ENCODE data around the gene GPR83. TPM values are rescaled to one million over a fixed set of nuclear protein-coding genes. Genes with fewer than 3 reads are reported as not detected.
A peak's percentile ranks its signal among the peaks of the same experiment; 100 is the strongest.

The GPR83 gene
- polyA plus RNA-seq: under 1 TPM; 0.01 to 0.06 TPM

- Histone ChIP-seq H3K27ac (ENCODE audit: low read depth in 2 of 2, low read length in 1 of 2) (no peak within 1 kb of the TSS), H3K27me3 (ENCODE audit: control insufficient read depth in 1 of 2, insufficient read depth in 2 of 2, low read length in 2 of 2) (peaks cover 0 to 7% of the 10 kb centered on the region in 2 donors), H3K36me3 (ENCODE audit: control insufficient read depth in 2 of 2, insufficient read depth in 2 of 2, low read length in 1 of 2) (no peaks in the 10 kb centered on the region), H3K4me3 (ENCODE audit: low read depth in 1 of 2, low read length in 2 of 2) (peak within 1 kb of the TSS; percentile 3 to 29), H3K4me1 (ENCODE audit: control insufficient read depth in 2 of 2, insufficient read depth in 2 of 2, low read length in 1 of 2) (peaks cover 6 to 9% of the 10 kb centered on the region in 2 donors), H3K9me3 (ENCODE audit: control insufficient read depth in 2 of 2, insufficient read depth in 1 of 2, low read depth in 1 of 2, low read length in 1 of 2) (peaks cover 0 to 2% of the 10 kb centered on the region in 2 donors)
- 4% methylated on average over 66 to 73 of the region's 73 CpGs for WGBS, 2 donors
These were observed at the start of gene GPR83 for GRCh38 chr11:94400839-94401772. TSS of gene GPR83 (minus strand) at chr11:94401419. CDS start at chr11:94401247, 172 bp downstream.

- Histone ChIP-seq H3K4me1 (ENCODE audit: control insufficient read depth in 2 of 2, insufficient read depth in 2 of 2, low read length in 1 of 2) (no peaks in the 10 kb centered on the region), H3K36me3 (ENCODE audit: control insufficient read depth in 2 of 2, insufficient read depth in 2 of 2, low read length in 1 of 2) (peaks cover 0 to 3% of the 10 kb centered on the region in 2 donors), H3K27me3 (ENCODE audit: control insufficient read depth in 1 of 2, insufficient read depth in 2 of 2, low read length in 2 of 2) (no peaks in the 10 kb centered on the region), H3K9me3 (ENCODE audit: control insufficient read depth in 2 of 2, insufficient read depth in 1 of 2, low read depth in 1 of 2, low read length in 1 of 2) (no peaks in the 10 kb centered on the region), H3K27ac (ENCODE audit: low read depth in 2 of 2, low read length in 1 of 2) (no peak overlapping the region), H3K4me3 (ENCODE audit: low read depth in 1 of 2, low read length in 2 of 2) (no peak overlapping the region)
- WGBS, 2 donors: 60 to 63% methylated on average over 3 of the region's 3 CpGs
These were observed 48.8 kb upstream of the GPR83 start for GRCh38 chr11:94450048-94450447.

DNA sequence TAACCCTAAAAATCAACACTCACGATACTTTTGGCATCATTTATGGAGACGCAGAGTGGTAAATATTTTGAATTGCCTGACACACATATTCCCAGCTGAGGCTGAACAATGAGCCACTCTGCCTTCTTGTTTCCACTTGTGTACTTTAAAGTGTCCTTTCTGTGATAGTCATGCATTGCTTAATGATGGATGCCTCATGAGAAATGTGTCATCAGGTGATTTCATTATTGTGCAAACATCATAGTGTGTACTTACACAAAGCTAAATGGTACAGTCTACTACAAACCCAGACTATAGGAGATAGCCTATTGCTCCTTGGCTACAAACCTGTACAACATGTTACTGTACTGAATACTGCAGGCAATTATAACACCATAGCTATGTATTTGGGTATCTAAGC is 48.2 kb upstream of the GPR83 start:
- peaks cover 0 to 5% of the 10 kb centered on the region in 2 donors for H3K36me3 ChIP-seq (ENCODE audit: control insufficient read depth in 2 of 2, insufficient read depth in 2 of 2, low read length in 1 of 2)
- no peaks in the 10 kb centered on the region for H3K9me3 ChIP-seq (ENCODE audit: control insufficient read depth in 2 of 2, insufficient read depth in 1 of 2, low read depth in 1 of 2, low read length in 1 of 2)
- H3K27me3 ChIP-seq (ENCODE audit: control insufficient read depth in 1 of 2, insufficient read depth in 2 of 2, low read length in 2 of 2): no peaks in the 10 kb centered on the region
- no peaks in the 10 kb centered on the region for H3K4me1 ChIP-seq (ENCODE audit: control insufficient read depth in 2 of 2, insufficient read depth in 2 of 2, low read length in 1 of 2)
- H3K27ac ChIP-seq (ENCODE audit: low read depth in 2 of 2, low read length in 1 of 2): no peak overlapping the region
- 42 to 51% methylated on average over 2 of the region's 2 CpGs for whole genome bisulfite sequencing, 2 donors
- H3K4me3 ChIP-seq (ENCODE audit: low read depth in 1 of 2, low read length in 2 of 2): no peak overlapping the region

GRCh38 chr11:94449029-94449428 is 47.8 kb upstream of the GPR83 start:
- Histone ChIP-seq H3K4me3 (ENCODE audit: low read depth in 1 of 2, low read length in 2 of 2) (no peak overlapping the region), H3K36me3 (ENCODE audit: control insufficient read depth in 2 of 2, insufficient read depth in 2 of 2, low read length in 1 of 2) (peaks cover 0 to 5% of the 10 kb centered on the region in 2 donors), H3K27ac (ENCODE audit: low read depth in 2 of 2, low read length in 1 of 2) (no peak overlapping the region), H3K4me1 (ENCODE audit: control insufficient read depth in 2 of 2, insufficient read depth in 2 of 2, low read length in 1 of 2) (no peaks in the 10 kb centered on the region), H3K27me3 (ENCODE audit: control insufficient read depth in 1 of 2, insufficient read depth in 2 of 2, low read length in 2 of 2) (no peaks in the 10 kb centered on the region), H3K9me3 (ENCODE audit: control insufficient read depth in 2 of 2, insufficient read depth in 1 of 2, low read depth in 1 of 2, low read length in 1 of 2) (no peaks in the 10 kb centered on the region)
- WGBS, 2 donors: 62 to 64% methylated on average over 1 of the region's 1 CpG

DNA sequence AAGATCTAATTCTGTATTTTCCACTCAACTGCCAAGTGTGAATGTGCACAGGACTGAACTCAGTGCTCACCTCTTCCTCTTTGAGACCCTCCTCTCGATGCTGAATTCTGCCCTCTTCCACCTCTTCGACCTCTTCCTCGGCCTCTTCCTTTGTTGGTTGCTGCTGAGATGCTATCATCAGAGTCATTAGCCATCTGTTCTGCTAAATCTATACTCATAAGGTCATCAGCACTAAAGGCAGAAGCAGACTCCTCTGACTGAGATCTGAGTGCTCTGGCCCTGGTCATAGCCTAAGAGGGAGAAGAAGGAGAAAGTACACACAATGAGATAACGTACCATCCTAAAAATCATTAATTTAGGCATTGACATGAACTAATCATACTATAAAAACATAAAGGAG is 45.9 kb upstream of the GPR83 start:
- 88 to 93% methylated on average over 4 of the region's 4 CpGs for WGBS, 2 donors
- Histone ChIP-seq H3K4me3 (ENCODE audit: low read depth in 1 of 2, low read length in 2 of 2) (no peak overlapping the region), H3K27ac (ENCODE audit: low read depth in 2 of 2, low read length in 1 of 2) (no peak overlapping the region), H3K9me3 (ENCODE audit: control insufficient read depth in 2 of 2, insufficient read depth in 1 of 2, low read depth in 1 of 2, low read length in 1 of 2) (no peaks in the 10 kb centered on the region), H3K27me3 (ENCODE audit: control insufficient read depth in 1 of 2, insufficient read depth in 2 of 2, low read length in 2 of 2) (no peaks in the 10 kb centered on the region), H3K4me1 (ENCODE audit: control insufficient read depth in 2 of 2, insufficient read depth in 2 of 2, low read length in 1 of 2) (no peaks in the 10 kb centered on the region), H3K36me3 (ENCODE audit: control insufficient read depth in 2 of 2, insufficient read depth in 2 of 2, low read length in 1 of 2) (peaks cover 0 to 5% of the 10 kb centered on the region in 2 donors)

DNA sequence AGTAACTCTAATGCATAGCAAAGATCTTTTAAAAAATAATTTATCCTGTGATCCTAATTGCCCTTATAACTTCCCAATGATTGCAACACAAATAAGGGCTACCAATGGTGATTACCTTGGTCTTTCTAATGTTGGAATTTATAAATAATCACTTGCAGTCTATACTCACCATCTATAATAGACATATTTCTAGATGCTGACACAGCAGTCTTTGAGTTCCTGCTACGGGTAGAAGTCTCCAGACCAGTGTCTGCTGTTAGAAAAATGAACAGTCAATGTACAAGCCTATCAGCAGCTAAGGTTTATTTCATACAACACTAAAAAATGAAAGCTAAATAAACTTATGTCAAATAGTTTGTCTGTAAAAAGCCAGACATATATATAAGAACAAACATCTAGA is 44.4 kb upstream of the GPR83 start:
- H3K36me3 ChIP-seq (ENCODE audit: control insufficient read depth in 2 of 2, insufficient read depth in 2 of 2, low read length in 1 of 2): peaks cover 0 to 5% of the 10 kb centered on the region in 2 donors
- WGBS, 2 donors: 84 to 93% methylated on average over 1 of the region's 1 CpG

GRCh38 chr11:94433049-94433448 is 31.8 kb upstream of the GPR83 start:
- Histone ChIP-seq H3K27ac (ENCODE audit: low read depth in 2 of 2, low read length in 1 of 2) (no peak overlapping the region), H3K36me3 (ENCODE audit: control insufficient read depth in 2 of 2, insufficient read depth in 2 of 2, low read length in 1 of 2) (peaks cover 4 to 8% of the 10 kb centered on the region in 2 donors), H3K4me3 (ENCODE audit: low read depth in 1 of 2, low read length in 2 of 2) (no peak overlapping the region), H3K27me3 (ENCODE audit: control insufficient read depth in 1 of 2, insufficient read depth in 2 of 2, low read length in 2 of 2) (no peaks in the 10 kb centered on the region), H3K9me3 (ENCODE audit: control insufficient read depth in 2 of 2, insufficient read depth in 1 of 2, low read depth in 1 of 2, low read length in 1 of 2) (no peaks in the 10 kb centered on the region), H3K4me1 (ENCODE audit: control insufficient read depth in 2 of 2, insufficient read depth in 2 of 2, low read length in 1 of 2) (no peaks in the 10 kb centered on the region)
- WGBS, 2 donors: 40 to 49% methylated on average over 1 of the region's 1 CpG

More for the DNA sequence above, 44.4 kb upstream of the GPR83 start:
- Histone ChIP-seq H3K4me3 (ENCODE audit: low read depth in 1 of 2, low read length in 2 of 2) (no peak overlapping the region), H3K27me3 (ENCODE audit: control insufficient read depth in 1 of 2, insufficient read depth in 2 of 2, low read length in 2 of 2) (no peaks in the 10 kb centered on the region), H3K27ac (ENCODE audit: low read depth in 2 of 2, low read length in 1 of 2) (no peak overlapping the region), H3K4me1 (ENCODE audit: control insufficient read depth in 2 of 2, insufficient read depth in 2 of 2, low read length in 1 of 2) (no peaks in the 10 kb centered on the region), H3K9me3 (ENCODE audit: control insufficient read depth in 2 of 2, insufficient read depth in 1 of 2, low read depth in 1 of 2, low read length in 1 of 2) (no peaks in the 10 kb centered on the region)

- Histone ChIP-seq H3K36me3 (ENCODE audit: control insufficient read depth in 2 of 2, insufficient read depth in 2 of 2, low read length in 1 of 2) (peaks cover 4 to 6% of the 10 kb centered on the region in 2 donors), H3K27me3 (ENCODE audit: control insufficient read depth in 1 of 2, insufficient read depth in 2 of 2, low read length in 2 of 2) (no peaks in the 10 kb centered on the region), H3K4me3 (ENCODE audit: low read depth in 1 of 2, low read length in 2 of 2) (no peak overlapping the region), H3K4me1 (ENCODE audit: control insufficient read depth in 2 of 2, insufficient read depth in 2 of 2, low read length in 1 of 2) (no peaks in the 10 kb centered on the region), H3K9me3 (ENCODE audit: control insufficient read depth in 2 of 2, insufficient read depth in 1 of 2, low read depth in 1 of 2, low read length in 1 of 2) (no peaks in the 10 kb centered on the region), H3K27ac (ENCODE audit: low read depth in 2 of 2, low read length in 1 of 2) (no peak overlapping the region)
- 75 to 79% methylated on average over 2 of the region's 2 CpGs for WGBS, 2 donors
These were observed 23.4 kb upstream of the GPR83 start for GRCh38 chr11:94424662-94425061.

- 82 to 88% methylated on average over 2 of the region's 2 CpGs for WGBS, 2 donors
- no peaks in the 10 kb centered on the region for H3K4me1 ChIP-seq (ENCODE audit: control insufficient read depth in 2 of 2, insufficient read depth in 2 of 2, low read length in 1 of 2)
- H3K27me3 ChIP-seq (ENCODE audit: control insufficient read depth in 1 of 2, insufficient read depth in 2 of 2, low read length in 2 of 2): no peaks in the 10 kb centered on the region
- no peak overlapping the region for H3K27ac ChIP-seq (ENCODE audit: low read depth in 2 of 2, low read length in 1 of 2)
- H3K4me3 ChIP-seq (ENCODE audit: low read depth in 1 of 2, low read length in 2 of 2): no peak overlapping the region
- H3K9me3 ChIP-seq (ENCODE audit: control insufficient read depth in 2 of 2, insufficient read depth in 1 of 2, low read depth in 1 of 2, low read length in 1 of 2): no peaks in the 10 kb centered on the region
- peaks cover 0 to 6% of the 10 kb centered on the region in 2 donors for H3K36me3 ChIP-seq (ENCODE audit: control insufficient read depth in 2 of 2, insufficient read depth in 2 of 2, low read length in 1 of 2)
These were observed 22.8 kb upstream of the GPR83 start for GRCh38 chr11:94424011-94424410.

DNA sequence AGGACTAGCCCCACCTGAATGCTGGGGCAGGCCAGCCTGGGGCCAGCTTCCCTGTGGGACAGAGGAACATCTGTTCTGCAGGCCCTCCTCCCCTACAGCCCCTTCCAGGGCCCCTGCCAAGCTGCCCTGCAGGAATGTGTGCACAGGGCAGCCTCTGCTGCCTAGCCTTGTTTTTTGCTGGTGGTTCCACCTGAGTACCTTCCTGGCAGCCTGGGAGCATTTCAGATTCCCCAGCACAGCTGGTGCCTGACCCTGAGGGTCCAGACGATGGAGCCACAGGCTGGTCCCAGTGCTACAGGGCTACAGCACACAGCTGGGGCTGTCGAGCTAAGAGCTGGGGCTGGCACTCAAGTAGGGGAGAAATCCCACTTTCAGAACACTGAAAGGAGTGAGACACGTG is 22.3 kb upstream of the GPR83 start:
- Histone ChIP-seq H3K27ac (ENCODE audit: low read depth in 2 of 2, low read length in 1 of 2) (no peak overlapping the region), H3K9me3 (ENCODE audit: control insufficient read depth in 2 of 2, insufficient read depth in 1 of 2, low read depth in 1 of 2, low read length in 1 of 2) (no peaks in the 10 kb centered on the region), H3K4me3 (ENCODE audit: low read depth in 1 of 2, low read length in 2 of 2) (no peak overlapping the region), H3K27me3 (ENCODE audit: control insufficient read depth in 1 of 2, insufficient read depth in 2 of 2, low read length in 2 of 2) (no peaks in the 10 kb centered on the region), H3K36me3 (ENCODE audit: control insufficient read depth in 2 of 2, insufficient read depth in 2 of 2, low read length in 1 of 2) (peaks cover 0 to 6% of the 10 kb centered on the region in 2 donors), H3K4me1 (ENCODE audit: control insufficient read depth in 2 of 2, insufficient read depth in 2 of 2, low read length in 1 of 2) (no peaks in the 10 kb centered on the region)
- WGBS, 2 donors: 92% methylated on average over 3 of the region's 3 CpGs
